GM19239 (cell line): ENCODE data around the gene BCL2L13.
"Not testable (repeated sequence)": the region's sequence is repeated elsewhere in the genome, so short reads cannot be mapped to it uniquely, and the experiment has no call there.

Source experiments
- DNase-seq: peaks from one replicate; pipeline ENCODE4 v3.0.0; 2011; ENCODE audit warnings: low spot score; ENCODE audit not compliant: insufficient read length
- FAIRE-seq: peaks from 2 replicates; lab custom pipeline; 2011; peaks lifted over from hg19 to GRCh38; lab: Jason Lieb, UNC

The BCL2L13 gene

DNA sequence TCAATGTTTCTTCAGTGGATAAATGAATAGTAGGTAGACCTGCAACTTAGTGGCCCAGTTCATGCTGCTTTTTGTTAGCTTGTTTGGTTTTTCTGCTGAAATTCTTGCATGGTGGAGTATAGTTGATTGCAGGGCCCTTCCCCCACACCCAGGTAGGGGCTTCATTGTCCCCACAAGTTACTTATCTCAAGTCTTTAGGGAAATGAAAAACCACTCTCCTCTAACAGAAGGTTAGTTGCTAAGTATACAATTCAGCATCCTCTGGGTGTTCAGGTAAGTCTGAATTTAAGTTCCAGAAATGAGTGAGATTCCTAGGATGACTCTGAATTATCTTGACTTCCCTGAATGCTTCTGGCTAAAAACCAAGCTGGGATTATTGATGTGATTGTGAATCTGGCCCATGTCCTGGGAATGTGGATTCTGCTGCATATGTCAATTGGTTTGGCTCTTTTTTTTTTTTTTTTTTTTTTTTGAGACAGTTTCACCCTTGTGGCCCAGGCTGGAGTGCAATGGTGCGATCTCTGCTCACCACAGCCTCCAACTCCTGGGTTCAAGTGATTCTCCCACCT is 40.3 kb downstream of the BCL2L13 start:
- FAIRE-seq (no peak), DNase-seq (no peak)

DNA sequence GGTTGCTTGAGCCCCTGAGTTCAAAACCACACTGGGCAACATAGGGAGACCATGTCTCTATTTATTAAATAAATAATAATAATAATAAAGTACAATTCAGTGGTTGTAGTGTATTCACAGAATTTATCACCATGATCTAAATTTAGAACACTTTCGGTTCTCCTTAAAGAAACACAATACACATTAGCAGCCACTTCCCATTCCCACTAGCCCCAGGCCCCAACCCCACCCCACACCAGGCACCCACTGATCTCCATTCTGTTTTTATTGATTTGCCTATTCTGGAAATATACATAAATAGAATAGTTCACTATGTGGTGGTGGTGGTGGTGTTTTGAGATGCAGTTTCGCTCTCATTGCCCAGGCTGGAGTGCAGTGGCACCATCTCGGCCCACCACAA is 45.7 kb downstream of the BCL2L13 start:
- DNase-seq (no peak), FAIRE-seq (no peak)

DNA sequence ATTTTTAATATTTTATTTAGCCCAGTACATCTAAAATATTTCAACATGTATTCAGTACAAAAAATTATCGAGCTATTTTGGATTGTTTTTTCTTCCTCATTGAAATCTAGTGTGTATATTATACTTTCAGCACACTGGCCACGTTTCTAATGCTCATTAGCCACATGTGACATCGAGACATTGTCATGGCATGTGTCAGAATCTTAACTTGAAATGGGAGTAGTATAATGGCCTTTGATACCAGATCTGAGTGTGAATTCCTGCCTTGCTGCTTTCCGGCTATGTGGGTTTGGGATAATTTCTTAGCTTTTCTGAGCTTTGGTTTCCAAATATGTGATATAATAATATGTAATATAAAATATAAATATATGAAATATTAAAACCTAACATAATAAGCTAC is 54.3 kb downstream of the BCL2L13 start:
- DNase-seq = no peak
- FAIRE-seq = no peak

DNA sequence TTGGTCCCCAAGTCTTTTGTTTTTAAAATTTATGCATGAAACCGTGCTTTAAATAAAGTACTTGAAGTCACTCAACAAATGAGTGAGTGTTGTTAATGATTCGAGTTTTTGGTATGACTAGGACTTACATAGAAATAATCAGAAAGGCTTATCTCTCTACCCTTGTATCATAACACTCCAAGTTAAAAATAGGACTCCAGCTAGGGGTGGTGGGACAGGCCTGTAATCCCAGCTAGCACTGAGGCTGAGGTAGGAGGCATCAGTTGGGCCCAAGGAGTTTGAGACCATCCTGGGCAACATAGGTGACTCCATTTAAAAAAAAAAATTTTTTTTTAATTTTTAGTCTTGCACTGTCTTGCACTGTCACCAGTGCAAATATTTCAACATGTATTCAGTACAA is 55.6 kb downstream of the BCL2L13 start:
- FAIRE-seq (no peak), DNase-seq (no peak)

DNA sequence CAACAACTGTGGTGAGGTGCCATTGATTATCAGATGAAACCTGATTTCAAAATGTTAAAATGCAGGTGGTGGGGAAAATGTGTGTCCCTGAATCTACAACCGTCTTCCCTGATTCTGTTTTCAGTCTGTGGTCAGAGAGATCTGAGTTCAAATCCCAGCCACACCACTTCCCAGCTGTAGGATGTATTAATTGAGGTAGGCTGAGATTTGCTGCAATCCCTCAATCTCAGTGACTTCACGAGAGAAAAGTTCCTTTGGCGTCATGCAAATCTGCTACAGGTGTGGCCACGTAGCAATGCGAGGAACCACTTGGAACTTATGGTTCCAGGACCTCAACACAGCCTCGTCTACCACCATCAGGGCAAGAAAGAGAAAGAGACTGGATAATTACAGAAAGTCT is 56.2 kb downstream of the BCL2L13 start:
- no peak for DNase-seq
- no peak for FAIRE-seq

DNA sequence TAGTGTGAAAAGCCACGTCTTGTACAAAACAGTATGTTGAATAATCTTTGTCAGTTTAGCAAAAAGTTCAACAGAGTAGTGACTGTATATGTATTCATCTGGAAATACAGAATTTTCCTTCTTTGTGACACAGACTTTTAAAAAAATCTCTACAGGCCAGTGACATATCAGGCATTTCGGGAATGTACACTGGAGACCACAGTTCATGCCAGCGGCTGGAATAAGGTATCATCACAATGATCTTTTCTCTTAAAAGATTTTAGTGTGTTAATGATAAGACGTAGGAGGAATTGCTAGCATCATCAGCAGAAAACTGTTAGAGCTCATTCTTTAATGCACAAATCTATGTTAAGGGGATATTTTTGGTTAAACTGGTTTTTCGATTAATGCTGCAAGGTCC is 57.4 kb downstream of the BCL2L13 start:
- FAIRE-seq = no peak
- DNase-seq = no peak

DNA sequence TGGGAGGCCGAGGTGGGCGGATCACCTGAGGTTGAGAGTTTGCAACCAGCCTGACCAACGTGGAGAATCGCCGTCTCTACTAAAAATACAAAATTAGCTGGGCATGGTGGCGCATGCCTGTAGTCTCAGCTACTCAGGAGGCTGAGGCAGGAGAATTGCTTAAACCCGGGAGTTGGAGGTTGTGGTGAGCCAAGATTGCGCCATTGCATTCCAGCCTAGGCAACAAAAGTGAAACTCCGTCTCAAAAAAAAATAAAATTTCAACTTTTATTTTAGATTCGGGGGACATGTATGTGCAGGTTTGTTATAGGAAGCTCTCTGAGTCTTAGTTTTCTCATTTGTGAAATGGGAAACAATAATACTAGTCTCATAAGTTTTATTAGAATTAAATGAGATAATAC is 58.6 kb downstream of the BCL2L13 start:
- not testable (repeated sequence) for DNase-seq, FAIRE-seq

DNA sequence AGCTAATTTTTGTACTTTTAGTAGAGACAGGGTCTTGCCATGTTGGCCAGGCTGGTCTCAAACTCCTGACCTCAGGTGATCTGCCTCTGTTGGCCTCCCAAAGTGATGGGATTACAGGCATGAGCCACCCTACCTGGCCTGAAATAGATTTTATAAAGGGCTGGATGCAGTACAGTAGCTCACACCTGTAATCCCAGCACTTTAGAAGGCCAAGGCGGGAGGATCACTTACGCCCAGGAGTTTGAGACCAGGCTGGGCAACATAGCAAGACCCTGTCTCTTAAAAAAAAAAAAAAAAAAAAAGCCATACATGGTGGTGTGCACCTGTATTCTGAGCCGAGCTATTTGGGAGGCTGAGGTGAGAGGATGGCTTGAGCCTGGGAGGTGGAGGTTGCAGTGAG is 59.7 kb downstream of the BCL2L13 start:
- DNase-seq, FAIRE-seq: not testable (repeated sequence)

DNA sequence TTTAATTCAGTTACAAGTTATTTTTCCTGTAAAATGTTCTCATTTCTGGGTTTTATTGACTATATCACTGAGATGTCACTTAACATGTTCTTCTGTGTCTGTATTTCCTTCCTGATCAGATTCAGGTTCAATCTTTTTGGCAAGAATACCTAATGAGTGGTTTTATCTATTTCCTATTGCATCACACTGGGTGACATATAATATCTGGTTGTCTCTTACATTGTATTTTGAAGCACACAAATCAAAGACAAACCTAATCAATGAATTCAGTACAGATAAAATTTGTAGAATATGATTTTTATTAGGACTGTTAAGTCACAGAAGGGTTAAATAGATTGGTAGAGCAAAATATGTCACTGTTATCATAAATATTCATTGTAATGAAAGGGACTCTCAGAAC is 60.4 kb downstream of the BCL2L13 start:
- no peak for DNase-seq
- no peak for FAIRE-seq

DNA sequence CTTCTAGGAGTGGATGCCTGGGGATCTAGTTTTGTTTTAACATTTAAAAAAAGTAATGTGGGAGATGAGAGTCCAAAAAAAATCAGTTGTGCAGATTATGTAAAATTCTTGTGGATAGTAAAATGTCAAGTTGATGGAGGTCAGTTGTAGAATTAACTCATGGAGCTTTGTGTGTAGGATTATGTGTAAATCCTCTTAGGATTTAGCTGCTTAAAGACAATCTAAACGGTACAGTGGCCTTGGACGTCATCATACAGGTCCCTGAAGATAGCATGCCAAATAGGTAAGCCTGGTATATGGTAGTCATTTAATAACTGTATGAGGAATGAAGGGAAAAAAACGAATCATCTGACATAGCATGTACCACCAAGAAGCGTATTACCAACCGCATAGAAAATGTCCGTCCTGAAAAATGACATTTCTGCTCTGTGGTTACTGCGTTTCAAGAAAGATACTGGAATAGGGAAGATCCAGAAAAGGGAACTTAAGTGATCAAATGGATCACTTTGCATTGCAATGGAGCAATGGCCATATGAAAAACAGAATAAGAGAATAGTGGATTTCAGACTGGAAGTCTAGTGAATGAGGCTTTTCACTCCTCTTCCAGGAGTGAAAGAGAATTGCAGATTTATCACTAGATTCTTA is 61.3 kb downstream of the BCL2L13 start:
- DNase-seq = no peak
- no peak for FAIRE-seq

DNA sequence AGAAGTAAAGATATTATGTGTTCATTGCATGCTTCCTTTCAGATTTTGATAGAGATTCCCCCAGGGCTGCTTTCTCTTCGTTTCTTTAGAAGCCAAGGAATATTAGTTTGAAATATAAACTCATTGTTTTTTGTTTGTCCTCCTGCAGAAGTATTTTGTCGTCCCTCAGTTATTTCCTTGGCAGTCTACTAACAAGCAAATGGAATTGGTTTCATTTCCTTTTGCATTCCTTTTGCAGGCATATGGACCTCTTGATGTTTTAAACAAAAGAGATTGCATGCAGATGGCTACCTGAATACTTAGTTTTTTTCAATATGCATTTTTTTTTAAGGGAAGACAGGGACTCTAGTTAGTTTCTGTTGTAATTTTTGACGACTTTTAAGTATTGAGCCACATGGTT is 62.2 kb downstream of the BCL2L13 start:
- FAIRE-seq = no peak
- DNase-seq = no peak

DNA sequence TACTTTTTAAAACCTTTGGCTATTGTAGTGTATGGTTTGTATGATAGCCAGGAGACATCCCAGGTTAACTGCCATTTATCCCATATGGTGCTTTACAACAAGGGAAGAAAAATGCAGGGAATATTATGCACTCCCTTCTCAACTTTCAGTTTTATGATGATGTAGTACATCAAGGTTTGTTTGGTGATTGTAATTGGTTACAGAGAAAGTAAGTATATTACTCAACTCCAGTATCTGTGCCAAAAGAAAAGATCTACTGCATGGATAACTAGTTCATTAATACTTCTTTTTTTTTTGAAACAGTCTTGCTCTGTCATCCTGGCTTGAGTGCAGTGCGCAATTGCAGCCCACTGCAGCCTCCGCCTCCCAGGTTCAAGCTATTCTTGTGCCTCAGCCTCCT is 65.3 kb downstream of the BCL2L13 start:
- FAIRE-seq (no peak), DNase-seq (no peak)

DNA sequence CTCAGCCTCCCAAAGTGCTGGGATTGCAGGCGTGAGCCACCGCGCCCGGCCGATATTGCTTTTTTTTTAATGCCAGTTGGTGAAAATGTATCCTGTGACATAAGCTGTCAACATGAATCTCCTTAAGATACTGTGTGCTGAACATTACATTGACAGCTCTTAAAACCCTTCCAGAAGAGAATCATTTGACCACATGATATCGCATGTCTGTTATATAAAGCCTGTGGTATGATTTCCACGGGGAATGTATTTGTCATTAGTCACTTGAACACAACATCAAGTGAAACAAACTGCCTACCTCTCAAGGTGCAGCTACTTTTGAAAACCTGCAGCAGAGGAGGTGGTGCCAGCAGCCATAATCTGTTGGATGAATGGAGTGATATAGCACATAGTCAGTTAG is 67.0 kb downstream of the BCL2L13 start:
- FAIRE-seq (no peak), DNase-seq (no peak)

DNA sequence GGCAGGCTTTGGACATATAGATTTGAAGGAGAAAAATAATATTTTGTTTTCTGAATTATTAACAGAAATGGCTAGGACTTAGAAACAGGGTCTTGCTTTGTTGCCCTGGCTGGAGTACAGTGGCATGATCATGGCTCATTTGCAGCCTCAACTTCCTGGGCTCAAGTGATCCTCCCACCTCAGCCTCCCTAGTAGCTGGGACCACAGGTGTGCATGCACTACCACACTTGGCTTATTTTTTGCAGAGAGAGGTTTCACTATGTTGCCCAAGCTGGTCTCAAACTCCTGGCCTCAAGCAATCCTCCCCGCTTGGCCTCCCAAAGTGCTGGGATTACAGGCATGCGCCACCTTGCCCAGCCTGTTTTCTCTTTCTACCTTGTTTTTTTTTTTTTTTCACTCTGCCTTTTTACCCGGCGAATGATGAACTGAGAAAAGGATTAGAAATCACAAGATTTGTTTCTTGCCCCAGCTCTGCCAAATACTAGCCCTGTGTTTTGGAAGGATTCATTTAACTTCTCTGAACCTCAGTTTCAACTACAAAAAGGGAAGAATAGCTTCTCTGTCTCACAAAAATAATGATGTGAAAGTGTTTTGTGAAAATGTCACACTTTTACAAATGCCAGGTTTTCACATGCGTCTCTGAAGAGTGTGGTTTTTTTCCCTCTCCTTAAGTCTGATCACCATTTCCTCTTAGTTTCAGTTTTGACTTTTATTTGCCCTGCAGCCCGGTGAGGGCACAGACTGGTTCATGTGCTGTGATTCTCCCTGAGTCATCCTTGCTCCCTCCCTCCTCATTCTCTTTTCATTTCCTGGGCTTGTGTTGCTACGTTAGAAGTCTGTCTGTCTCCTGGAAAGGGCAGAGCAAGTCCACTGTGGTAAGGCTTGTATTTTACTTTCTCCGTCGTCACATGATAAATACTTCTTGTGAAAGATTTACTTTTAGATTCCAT is 67.7 kb downstream of the BCL2L13 start:
- peak; percentile 97 for FAIRE-seq
- DNase-seq = peak; percentile 36

DNA sequence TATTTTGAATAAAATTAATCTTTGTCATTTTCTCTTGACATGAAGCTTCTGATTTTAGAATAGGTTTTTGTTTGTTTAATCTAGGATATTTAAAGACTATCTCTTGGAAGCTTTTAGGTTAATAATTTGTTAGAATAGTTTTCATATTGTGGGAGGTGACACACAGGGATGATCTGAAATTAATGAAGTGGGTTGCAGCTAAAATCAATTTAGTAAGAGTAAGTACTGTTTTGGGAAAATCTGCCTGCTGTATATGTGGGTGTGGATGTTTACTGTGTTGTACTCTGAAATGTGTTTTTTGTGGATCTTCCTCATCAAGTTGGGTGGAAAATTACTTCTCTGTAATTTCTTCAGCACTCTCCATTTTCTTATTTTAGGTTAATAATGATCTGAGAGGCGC is 68.4 kb downstream of the BCL2L13 start:
- FAIRE-seq (no peak), DNase-seq (no peak)

DNA sequence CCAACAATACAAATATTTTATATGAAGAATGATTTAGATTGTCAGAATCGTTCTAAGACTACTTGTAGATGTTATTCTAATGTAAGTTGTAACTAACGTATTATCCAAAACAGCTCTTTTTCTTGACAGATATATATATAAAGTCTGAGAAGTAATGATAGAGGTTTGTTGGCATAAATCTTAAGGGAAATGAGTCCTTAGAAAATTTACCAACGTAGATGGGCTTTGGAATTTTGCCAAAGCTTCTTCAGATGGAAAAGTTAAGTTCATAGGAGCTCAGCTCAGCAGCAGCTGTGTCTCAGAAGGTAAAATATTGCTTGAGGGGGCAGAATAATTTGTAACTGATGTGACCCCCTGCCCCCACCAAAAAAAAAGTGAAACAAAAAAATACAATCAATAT is 69.0 kb downstream of the BCL2L13 start:
- FAIRE-seq = no peak
- no peak for DNase-seq

DNA sequence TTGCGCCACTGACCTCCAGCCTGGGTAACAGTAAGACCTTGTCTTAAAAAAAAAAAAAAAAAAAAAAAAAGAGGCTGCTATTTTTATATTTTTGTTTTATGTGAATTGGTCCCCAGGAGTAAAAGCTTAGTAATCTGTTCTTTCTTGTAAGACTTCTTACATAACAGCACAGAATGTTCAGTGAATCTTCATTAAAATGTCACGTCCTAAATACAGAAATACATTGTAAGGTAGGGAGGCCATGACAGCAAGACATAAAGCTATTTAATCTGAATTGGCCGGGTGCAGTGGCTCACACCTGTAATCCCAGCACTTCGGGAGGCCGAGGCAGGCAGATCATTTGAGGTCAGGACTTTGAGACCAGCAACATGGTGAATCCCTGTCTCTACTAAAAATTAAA is 71.5 kb downstream of the BCL2L13 start:
- DNase-seq = no peak

DNA sequence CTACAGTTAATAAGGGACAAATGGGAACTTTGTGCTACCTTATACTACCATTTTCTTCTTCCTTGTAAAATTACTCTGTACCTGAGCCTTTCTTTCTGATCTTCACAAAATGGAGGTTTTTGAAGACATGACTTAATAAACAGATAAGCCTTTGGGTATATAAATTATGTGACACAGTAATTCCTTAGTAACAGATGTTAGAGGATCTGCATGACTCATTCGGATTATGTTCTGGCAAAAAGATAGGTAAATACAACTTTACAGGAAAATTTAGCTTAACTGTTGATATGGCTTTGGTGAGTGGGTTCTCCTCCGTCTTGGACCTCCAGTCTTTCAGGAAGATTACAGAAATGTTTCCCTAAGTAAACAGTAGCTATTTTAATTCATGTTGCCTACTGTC is 73.9 kb downstream of the BCL2L13 start:
- FAIRE-seq (no peak), DNase-seq (no peak)

More for the DNA sequence above, 71.5 kb downstream of the BCL2L13 start:
- no peak for FAIRE-seq

DNA sequence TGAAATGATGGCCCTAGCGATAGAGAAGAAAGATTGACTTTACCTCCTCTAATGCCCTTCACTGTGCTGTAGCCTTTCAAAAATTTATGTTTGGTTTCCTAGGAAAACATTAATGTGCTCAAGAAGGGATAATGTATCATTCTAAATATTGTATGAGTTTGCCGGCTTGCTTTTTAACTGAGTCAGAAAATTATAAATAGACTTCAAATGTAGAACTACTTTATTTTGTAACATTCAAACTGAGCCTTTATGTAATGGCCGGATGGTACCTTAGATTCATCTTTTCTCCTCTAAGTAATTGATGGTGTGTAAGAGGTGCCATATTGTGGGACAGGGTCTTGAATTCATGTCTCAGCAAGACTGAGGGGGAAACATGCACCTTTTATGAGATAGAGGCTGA is 78.0 kb downstream of the BCL2L13 start:
- FAIRE-seq (no peak), DNase-seq (no peak)

DNA sequence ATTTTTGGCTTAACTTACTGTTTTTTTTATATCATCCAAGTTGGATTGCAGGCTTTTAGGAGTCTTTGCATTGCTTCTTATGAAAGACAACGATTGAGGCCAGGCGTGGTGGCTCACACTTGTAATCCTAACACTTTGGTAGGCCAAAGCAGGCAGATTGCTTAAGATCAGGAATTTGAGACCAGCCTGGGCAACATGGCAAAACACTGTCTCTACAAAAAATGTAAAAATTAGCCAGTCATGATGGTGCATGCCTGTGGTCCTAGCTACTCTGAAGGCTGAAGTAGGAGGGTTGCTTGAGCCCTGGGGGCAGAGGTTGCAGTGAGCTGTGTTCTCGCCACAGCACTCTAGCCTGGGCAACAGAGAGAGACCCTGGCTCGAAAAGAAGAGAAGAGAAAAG is 79.2 kb downstream of the BCL2L13 start:
- no peak for FAIRE-seq
- DNase-seq = no peak

DNA sequence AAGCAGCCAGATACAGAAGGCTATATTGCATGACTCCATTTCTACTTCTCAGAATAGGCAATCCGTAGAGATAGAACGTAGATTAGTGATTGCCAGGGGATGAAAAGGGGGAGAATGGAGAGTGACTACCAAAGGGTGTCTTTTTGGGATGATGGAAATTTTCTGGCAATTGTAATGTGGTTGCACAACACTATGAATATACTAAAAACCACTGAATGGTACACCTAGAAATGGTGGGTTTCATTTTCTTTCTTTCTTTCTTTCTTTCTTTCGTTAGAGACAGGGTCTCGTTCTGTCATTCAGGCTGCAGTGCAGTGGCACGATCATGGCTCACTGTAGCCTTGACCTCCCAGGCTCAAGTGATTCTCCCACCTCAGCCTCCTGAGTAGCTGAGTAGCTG is 81.4 kb downstream of the BCL2L13 start:
- no peak for FAIRE-seq
- DNase-seq = no peak
